Stimulated activated CD4-positive, alpha-beta T cell treated with anti-CD3 and anti-CD28 coated beads, Interleukin-4, amount 100 ng/mL, for 24 hours (primary cell): ENCODE data around the gene RELN.

Experiments
- DNase-seq: peaks from one replicate; pipeline ENCODE4 v3.0.0-alpha.2; 2020

RELN gene

DNA sequence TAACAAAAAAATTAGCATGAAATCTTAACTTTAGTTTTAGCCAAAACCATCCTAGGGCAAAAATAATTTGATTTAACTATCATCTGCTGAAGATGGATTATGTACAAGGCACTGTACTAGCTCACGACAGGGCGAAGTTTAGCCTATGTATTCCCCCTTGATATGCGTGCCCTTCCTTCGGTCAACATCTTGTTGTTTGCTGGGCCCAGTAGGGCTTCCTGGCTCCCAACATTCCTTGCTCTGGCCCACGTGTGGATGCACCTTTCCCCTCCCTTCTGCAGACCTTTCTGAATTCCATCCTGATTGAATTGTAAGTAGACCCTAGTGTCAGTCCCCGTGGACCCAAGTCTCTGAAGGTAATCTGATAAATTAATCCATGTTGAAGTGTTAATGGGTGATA lies 212.0 kb downstream of the RELN start:
- no peak for DNase-seq

DNA sequence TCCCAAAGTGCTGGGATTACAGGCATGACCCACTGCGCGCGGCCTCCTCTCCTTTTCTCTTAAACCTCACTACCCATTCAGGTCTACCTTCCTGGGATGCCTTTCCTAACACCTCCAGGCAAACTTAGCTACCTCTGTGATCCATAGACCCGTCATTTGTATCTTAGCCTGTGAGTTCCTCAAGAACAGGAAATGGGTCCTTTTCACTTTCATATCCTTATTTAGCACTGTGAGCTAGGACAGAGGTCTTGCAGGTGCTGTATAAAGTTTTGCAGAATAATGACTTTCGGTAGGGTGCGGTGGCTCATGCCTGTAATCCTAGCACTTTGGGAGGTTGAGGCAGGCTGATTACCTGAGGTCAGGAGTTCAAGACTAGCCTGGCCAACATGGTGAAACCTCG lies 215.7 kb downstream of the RELN start:
- no peak for DNase-seq

- DNase-seq = no peak
Measured at GRCh38 chr7:103772171-103772773, 217.2 kb downstream of the RELN start.

GRCh38 chr7:103771294-103771693 lies 218.2 kb downstream of the RELN start:
- DNase-seq = no peak

GRCh38 chr7:103766660-103767059 lies 222.8 kb downstream of the RELN start:
- no peak for DNase-seq

GRCh38 chr7:103765901-103766300 lies 223.6 kb downstream of the RELN start:
- DNase-seq = no peak

- DNase-seq = no peak
Measured at GRCh38 chr7:103764901-103765300, 224.6 kb downstream of the RELN start.

DNA sequence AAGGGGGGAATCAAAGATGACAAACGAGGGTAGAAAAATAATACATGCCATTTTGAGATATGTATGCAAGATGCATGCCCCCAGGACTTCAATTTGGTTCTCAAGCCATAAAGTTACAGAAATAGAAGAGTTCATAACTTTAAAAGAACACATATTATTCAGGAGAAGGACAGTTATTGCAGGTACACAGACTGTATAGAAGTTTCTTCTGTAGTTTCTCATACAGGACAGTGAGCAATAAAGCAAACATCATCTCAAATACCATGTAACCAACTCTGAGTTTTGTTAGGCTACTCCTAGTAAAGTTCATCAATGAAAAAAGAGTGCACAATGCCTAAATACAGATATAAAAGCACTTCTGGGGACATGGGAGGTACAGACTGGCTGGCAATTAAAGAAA lies 226.6 kb downstream of the RELN start:
- no peak for DNase-seq

DNA sequence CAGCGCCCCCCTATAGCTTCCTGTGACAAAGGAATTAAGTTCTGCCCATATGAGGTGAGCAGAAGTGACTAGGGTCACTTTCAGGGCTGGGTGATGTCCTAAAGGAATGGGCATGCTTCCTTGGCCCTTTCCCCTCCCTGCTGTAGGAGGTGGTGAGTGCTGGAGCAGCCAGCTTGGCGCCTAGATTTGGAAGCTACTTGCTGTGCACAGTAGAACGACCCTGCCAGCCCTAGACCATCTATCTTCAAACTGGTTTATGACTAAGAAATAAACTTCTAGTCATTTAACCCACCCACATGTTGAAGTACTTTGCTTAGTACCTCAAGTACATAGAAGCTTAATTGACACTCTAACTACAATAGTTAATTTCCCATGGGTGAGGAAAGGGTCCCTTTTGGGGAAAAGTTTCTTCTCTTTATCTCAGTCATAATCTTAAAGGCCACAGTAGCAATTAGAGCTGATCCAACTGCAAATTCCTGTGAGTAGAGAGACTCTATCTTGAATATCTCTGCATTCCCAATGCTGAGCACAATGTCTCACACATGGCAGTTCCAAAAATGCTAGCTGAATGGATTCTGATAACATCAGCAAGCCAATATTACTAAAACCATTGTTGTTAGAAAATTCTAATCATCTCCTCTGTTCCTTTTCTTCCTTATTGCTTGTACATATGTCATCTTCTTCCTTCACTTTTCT lies 227.2 kb downstream of the RELN start:
- no peak for DNase-seq

- DNase-seq = no peak
Measured at GRCh38 chr7:103752995-103753394, 236.5 kb downstream of the RELN start.

DNA sequence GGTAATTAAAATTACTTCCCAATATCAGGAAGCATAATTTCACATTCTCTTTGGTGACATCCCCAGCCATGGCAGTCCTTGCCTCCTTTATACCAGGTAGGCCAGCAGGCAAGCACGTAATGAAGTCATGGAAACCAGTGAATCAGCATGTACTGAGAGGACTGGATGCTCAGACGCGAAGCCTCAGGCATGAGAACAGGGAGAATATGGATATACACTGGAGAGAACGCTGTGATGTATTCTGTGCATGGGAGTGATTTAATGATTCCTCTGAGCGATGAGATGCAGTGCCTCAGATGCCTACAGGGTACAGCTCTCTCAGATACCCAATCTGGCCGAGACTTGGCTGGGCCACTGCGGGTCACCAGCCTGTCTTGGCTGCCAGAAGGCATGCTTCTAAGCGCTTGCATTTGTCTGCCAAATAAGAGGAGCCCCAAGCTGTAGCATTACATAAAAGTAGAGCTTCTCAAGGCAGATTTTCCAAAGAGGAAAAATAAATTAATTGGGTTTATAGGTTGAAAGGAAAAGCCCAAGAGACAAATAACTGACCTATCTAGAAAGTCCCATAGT lies 238.1 kb downstream of the RELN start:
- DNase-seq = no peak

DNA sequence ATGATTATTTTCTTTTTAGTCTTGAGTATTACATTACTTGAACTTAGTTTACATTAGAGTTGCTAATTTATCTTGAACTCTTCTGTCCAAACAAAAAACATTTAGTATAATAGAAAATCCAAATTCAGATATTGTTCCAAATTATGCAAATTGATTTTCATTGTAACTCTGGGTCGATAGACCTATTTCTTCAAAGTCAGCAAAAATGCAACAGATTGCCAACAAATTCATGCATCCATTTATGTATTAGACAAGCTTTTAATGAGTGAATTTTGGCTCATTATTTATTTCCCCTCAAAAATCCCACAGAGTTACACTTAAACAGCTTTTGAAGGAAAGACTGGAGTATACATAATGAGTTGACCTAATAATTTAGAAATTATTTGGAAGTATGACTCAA lies 240.8 kb downstream of the RELN start:
- DNase-seq = no peak

- no peak for DNase-seq
Measured at GRCh38 chr7:103735377-103735776, 254.1 kb downstream of the RELN start.

DNA sequence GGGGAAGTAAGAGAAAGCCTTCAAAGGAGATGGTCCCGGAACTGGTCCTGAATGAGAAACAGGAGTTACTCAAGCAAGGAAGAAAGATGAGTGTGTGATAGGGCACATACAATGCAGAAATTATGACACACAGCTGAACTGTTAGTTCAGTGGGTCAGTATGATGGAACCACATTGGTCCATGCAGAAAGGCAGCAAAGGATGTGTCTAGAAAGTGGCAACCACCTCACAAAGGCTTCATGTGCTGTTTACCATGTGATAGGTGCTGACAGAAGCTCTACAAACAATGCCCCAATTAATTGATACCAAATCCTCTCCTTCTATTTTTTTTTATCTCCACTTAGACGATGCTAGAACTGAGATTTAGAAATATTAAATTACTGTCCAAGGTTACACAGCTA lies 258.3 kb downstream of the RELN start:
- no peak for DNase-seq

DNA sequence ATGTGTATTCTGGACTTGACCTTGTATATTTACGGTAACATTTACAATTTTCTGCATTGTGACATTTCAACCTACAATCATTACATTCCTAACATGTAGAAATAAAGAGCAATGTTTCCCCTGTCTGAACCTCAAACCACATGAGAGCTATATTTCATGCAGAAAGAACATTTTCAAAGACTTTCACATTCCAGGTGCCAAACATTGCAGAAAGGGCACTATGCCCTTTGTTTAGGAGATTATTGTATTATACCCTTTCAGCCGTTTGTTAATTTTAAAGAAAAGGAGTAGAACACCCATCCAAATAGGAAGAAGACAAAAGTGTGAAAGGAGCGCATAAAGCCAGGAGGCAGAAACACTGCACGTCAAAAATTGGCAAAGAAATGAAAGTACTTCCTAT lies 260.4 kb downstream of the RELN start:
- DNase-seq = no peak

DNA sequence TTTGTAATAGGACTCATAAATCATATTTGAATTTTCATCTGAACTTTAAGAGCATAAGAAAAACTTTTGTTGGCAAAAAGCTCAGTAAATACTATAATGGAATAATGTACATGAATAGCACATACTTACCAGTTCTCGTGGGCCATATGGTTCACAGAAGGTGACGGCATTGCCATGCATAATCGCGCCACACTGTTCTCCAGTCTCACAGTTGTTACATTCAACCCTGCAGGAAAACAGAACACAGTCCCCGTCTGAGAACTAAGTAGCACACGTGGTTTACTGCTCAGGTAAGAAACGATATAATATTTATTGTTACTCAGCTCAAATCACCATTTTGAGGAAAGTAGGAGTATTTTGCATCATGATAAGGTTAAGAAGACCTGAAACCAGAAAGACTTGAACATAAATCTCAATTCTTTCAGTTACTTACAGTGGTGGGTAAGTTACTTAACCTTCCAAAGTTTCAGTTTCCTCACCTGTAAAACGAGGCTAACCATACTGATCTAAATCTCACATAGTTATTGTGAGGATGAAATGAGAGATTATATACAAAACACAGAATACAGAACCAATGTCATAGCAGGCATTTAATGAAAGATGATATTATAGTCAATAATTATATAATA lies 261.4 kb downstream of the RELN start:
- no peak for DNase-seq

DNA sequence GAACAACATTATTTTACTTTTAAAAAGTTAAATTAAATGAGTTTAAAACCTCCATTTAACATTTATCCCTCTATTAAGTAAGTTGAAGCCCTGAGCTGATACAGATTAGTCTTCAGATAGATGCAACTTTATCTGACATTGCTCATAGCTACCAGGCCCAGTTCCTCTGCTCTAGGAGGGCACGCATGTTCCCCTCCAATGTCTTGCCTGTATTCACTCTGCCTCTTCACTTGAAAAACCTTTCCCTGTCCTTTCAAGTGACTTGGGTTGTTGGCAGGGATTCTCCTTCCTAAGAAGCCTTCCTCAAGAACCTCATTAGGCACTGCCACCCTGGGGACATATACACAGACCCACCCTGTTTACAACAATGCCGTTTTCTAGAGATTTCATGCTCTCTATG lies 270.4 kb downstream of the RELN start:
- DNase-seq = no peak

- no peak for DNase-seq
Measured at GRCh38 chr7:103718482-103719061, 270.9 kb downstream of the RELN start.

DNA sequence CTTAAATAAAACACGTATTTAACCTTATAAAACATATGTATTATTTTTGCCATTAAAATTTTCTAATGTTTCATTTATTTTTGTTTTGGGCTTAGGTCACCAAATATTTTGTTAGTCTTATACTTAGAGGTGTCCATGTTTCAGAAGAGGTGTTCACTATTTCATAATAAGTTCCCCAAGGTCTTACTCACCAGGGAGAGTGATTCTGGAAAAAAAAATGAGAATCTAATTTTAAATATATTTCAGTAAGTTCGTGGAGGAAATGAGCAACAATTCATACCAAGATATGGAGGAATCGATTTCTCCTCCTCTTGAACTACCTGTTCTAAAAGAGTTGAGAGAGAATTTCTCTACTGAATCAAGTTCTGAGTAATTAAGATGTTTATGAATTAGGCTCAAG lies 271.9 kb downstream of the RELN start:
- DNase-seq = no peak

- no peak for DNase-seq
Measured at GRCh38 chr7:103715376-103716120, 273.9 kb downstream of the RELN start.

DNA sequence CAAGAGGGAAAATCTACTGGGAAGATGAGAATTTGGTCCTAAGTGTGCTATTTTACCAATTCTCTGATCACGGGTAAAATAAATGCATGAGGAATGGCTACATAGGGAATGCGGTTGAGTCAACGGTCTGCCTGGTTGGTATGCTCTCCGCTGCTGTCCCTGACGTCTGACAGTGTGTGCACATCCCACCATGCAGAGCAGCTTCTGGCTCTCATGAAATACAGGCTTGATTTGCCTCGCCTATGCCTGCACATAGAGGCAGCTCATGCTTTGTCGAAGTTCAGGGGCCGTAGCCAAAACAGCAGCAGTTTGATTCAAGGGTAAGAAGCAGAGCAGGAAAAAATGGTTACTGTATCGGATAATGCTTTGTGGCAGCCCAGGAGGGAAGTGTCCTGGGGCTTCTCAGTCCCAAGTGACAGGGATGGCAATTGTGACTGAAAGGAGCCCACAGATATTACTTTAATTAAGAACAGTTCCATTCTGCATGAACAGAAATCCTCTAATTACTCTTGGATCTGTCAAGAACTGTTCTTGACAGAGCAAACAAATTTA lies 275.0 kb downstream of the RELN start:
- DNase-seq = no peak

- DNase-seq = no peak
Measured at GRCh38 chr7:103712991-103713778, 276.3 kb downstream of the RELN start.
